Endothelial cell of umbilical vein (primary cell): Measurements from ENCODE around the gene VSIR. TPM values are rescaled to one million over a fixed set of nuclear protein-coding genes. Genes with fewer than 3 reads are reported as not detected.

Experiments
- BruUV-seq: library from RNA; stranded (reverse); fragments of 400-500 nt; replicated peaks from 2 replicates; lab custom pipeline; 2021; lab: Mats Ljungman, UMichigan
- CTCF ChIA-PET: fragments of 300-600, 350-600 bp; sonication (Branson Sonifier 250); formaldehyde crosslinking; loops from one replicate; lab custom pipeline; 2021; ENCODE audit warnings: antibody characterized with exemption, inconsistent platforms; lab: Charles Lee
- POLR2A ChIA-PET: fragments of 300-600, 350-600 bp; sonication (Branson Sonifier 250); formaldehyde crosslinking; loops from one replicate; lab custom pipeline; 2021; ENCODE audit warnings: antibody characterized with exemption, inconsistent platforms; lab: Charles Lee
- DNase-seq: peaks from one replicate; pipeline ENCODE4 v3.0.0-alpha.2; 2011; ENCODE audit warnings: low read depth, low spot score
- FAIRE-seq: peaks from 2 replicates; lab custom pipeline; 2011; peaks lifted over from hg19 to GRCh38; lab: Jason Lieb, UNC
- H2AFZ ChIP-seq: 2 replicates; pipeline ENCODE4 v1.6.0; 2012; ENCODE audit warnings: low read depth, low read length, control low read depth, inconsistent platforms
- H3K27ac ChIP-seq: 2 replicates; pipeline ENCODE4 v1.5.1; 2011; ENCODE audit warnings: low read depth, mild to moderate bottlenecking, control low read depth, low read length, moderate library complexity; ENCODE audit not compliant: insufficient read depth
- H3K27me3 ChIP-seq, 2 experiments: 2 replicates each; pipeline versions ENCODE4 v1.6.0 to v1.6.1; 2011; ENCODE audit warnings: low read length in 2 of 2, mixed read lengths in 1 of 2; ENCODE audit not compliant: control insufficient read depth in 2 of 2, insufficient read depth in 2 of 2
- H3K36me3 ChIP-seq, 2 experiments: 2 replicates in 1 of 2; 3 replicates in 1 of 2; pipeline ENCODE4 v1.5.1; 2011; ENCODE audit warnings: low read length in 2 of 2, mild to moderate bottlenecking in 1 of 2, moderate library complexity in 1 of 2; ENCODE audit not compliant: control insufficient read depth in 2 of 2, insufficient read depth in 2 of 2; ENCODE audit errors: extremely low read depth in 1 of 2
- H3K4me1 ChIP-seq: 3 replicates; pipeline ENCODE4 v1.5.1; 2011; ENCODE audit warnings: mild to moderate bottlenecking, low read length; ENCODE audit not compliant: control insufficient read depth, insufficient read depth; ENCODE audit errors: extremely low read depth
- H3K4me2 ChIP-seq: 2 replicates; pipeline ENCODE4 v1.6.1; 2011; ENCODE audit warnings: low read length, control low read depth, mixed read lengths; ENCODE audit not compliant: insufficient read depth
- H3K4me3 ChIP-seq, 3 experiments: fragments of 200-600 bp in 1 of 3; sonication (generic), shearing (Covaris generic) in 1 of 3; replicated peaks in 1 of 3; 2 replicates each; pipeline ENCODE4 v1.5.1; 2011 to 2016; ENCODE audit warnings: control low read depth in 3 of 3, low read length in 3 of 3, mild to moderate bottlenecking in 2 of 3, inconsistent platforms in 1 of 3, low read depth in 1 of 3, moderate library complexity in 1 of 3; ENCODE audit not compliant: insufficient read depth in 1 of 3
- H3K79me2 ChIP-seq: 2 replicates; pipeline ENCODE4 v1.6.0; 2012; ENCODE audit warnings: low read length, inconsistent platforms; ENCODE audit not compliant: control insufficient read depth, insufficient read depth
- H3K9ac ChIP-seq: replicated peaks from 2 replicates; pipeline ENCODE3; 2011; ENCODE audit warnings: low read length, control low read depth; ENCODE audit not compliant: insufficient read depth; ENCODE audit errors: extremely low read depth
- H3K9me1 ChIP-seq: replicated peaks from 3 replicates; pipeline ENCODE4 v1.6.0; 2011; ENCODE audit warnings: mild to moderate bottlenecking, low read length; ENCODE audit not compliant: control insufficient read depth, insufficient read depth; ENCODE audit errors: extremely low read depth
- H3K9me3 ChIP-seq: replicated peaks from 2 replicates; pipeline ENCODE4 v1.5.1; 2012; ENCODE audit warnings: low read length, inconsistent platforms; ENCODE audit not compliant: control insufficient read depth, insufficient read depth
- H4K20me1 ChIP-seq: replicated peaks from 2 replicates; pipeline ENCODE3; 2011; ENCODE audit warnings: mild to moderate bottlenecking, low read length; ENCODE audit not compliant: control insufficient read depth, insufficient read depth; ENCODE audit errors: extremely low read depth
- CTCF ChIP-seq, 2 donors: IDR thresholded peaks; 1 replicate in 1 of 2; 2 replicates in 1 of 2; pipeline ENCODE4 v1.5.1; 2011; ENCODE audit warnings: low read length in 2 of 2, mild to moderate bottlenecking in 2 of 2, moderate library complexity in 2 of 2, control low read depth in 1 of 2, inconsistent platforms in 1 of 2, low read depth in 1 of 2; ENCODE audit not compliant: insufficient read depth in 1 of 2; ENCODE audit errors: extremely low read depth in 1 of 2
- EZH2 ChIP-seq: IDR thresholded peaks from 2 replicates; pipeline ENCODE4 v1.6.1; 2012; ENCODE audit warnings: borderline replicate concordance, low read depth, mild to moderate bottlenecking, moderate library complexity, low read length, inconsistent platforms; ENCODE audit not compliant: severe bottlenecking
- FOS ChIP-seq: IDR thresholded peaks from 2 replicates; pipeline ENCODE4 v1.6.1; 2011; ENCODE audit warnings: mild to moderate bottlenecking, low read length, moderate library complexity, borderline replicate concordance; ENCODE audit not compliant: insufficient read depth
- GATA2 ChIP-seq: IDR thresholded peaks from 2 replicates; pipeline ENCODE4 v1.7.0; 2011; ENCODE audit warnings: low read depth, mild to moderate bottlenecking, moderate library complexity, mixed read lengths, low read length; ENCODE audit not compliant: insufficient read length, insufficient read depth
- JUN ChIP-seq: IDR thresholded peaks from 2 replicates; pipeline ENCODE4 v1.6.1; 2011; ENCODE audit warnings: borderline replicate concordance, low read depth; ENCODE audit not compliant: insufficient read length, insufficient read depth
- MYC ChIP-seq: IDR thresholded peaks from one replicate; pipeline ENCODE4 v1.6.1; 2011; ENCODE audit warnings: mild to moderate bottlenecking, low read depth, low read length
- POLR2A ChIP-seq: IDR thresholded peaks from 2 replicates; pipeline ENCODE4 v1.6.1; 2012; ENCODE audit warnings: low read depth, mild to moderate bottlenecking, control low read depth, low read length
- POLR2AphosphoS5 ChIP-seq: IDR thresholded peaks from 2 replicates; pipeline ENCODE4 v1.6.1; 2012; ENCODE audit warnings: low read depth, mild to moderate bottlenecking, control low read depth, low read length, moderate library complexity; ENCODE audit not compliant: insufficient read depth
- dilution Hi-C: fragments of 300-500 bp; cut with MboI; formaldehyde crosslinking; loops from one replicate; pipeline ENCODE4 v1.15.0; 2019; ENCODE audit warnings: low sequenced_read_pairs; ENCODE audit not compliant: extremely low pct_ligation_motif_present
- intact Hi-C: fragments of 100-400 bp; cut with micrococcal nuclease; formaldehyde crosslinking; loops from one replicate; pipeline ENCODE4 v1.10.0; 2022
- polyA plus RNA-seq, 4 experiments: library from polyadenylated mRNA; depleted of rRNA in 3 of 4; stranded (reverse) in 3 of 4; unstranded in 1 of 4; fragments of >200 nt; gene quantifications; 2 replicates each; pipeline versions ENCODE4 v1.2.1 to v1.2.3, GENCODE V29; 2011 to 2012; ENCODE audit warnings: missing spikeins in 1 of 4
- total RNA-seq: library from RNA; stranded (reverse); gene quantifications from 2 replicates; pipeline ENCODE4 v1.2.3, GENCODE V29; 2021
- TF ChIP-seq, protein P1 (sequence below): IDR thresholded peaks from 2 replicates; pipeline ENCODE4 v1.6.1; 2011; ENCODE audit not compliant: insufficient read depth, insufficient read length

The VSIR gene
- total and polyA plus RNA-seq, 2 donors (not counting 3 experiments of a cell fraction or from before 2014, with no cell fraction given) = 4.9 to 6.3 TPM

- POLR2A ChIA-PET = no interaction called here
- Histone ChIP-seq H3K27ac (no peak overlapping the region), H3K4me1 (peaks cover 6% of the 10 kb centered on the region), H3K79me2 (no peaks in the 10 kb centered on the region), H3K4me3 (no peak overlapping the region), H3K9me1 (no peaks in the 10 kb centered on the region), H3K27me3 (no peaks in the 10 kb centered on the region), H3K4me2 (no peak overlapping the region), H2AFZ (no peak overlapping the region), H4K20me1 (no peaks in the 10 kb centered on the region), H3K9ac (no peak overlapping the region), H3K36me3 (no peaks in the 10 kb centered on the region), H3K9me3 (no peaks in the 10 kb centered on the region)
- DNase-seq (no peak), FAIRE-seq (no peak)
- intact Hi-C loops = no loop called here
- BruUV-seq = no TSS peak
- dilution Hi-C loops = no loop called here
- CTCF ChIA-PET = no interaction called here
- TF ChIP-seq, protein P1, sequence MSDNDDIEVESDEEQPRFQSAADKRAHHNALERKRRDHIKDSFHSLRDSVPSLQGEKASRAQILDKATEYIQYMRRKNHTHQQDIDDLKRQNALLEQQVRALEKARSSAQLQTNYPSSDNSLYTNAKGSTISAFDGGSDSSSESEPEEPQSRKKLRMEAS = no peak
- TF ChIP-seq GATA2 (no peak), JUN (no peak), POLR2AphosphoS5 (no peak), MYC (no peak), CTCF (IDR thresholded peaks at IDR 0.05; ENCODE audit: extremely low read depth in 1 of 2, insufficient read depth in 1 of 2, low read depth in 1 of 2, low read length in 2 of 2) (no peak), EZH2 (no peak), POLR2A (no peak), FOS (no peak)
Observed at GRCh38 chr10:71743089-71743838, 30.1 kb downstream of the VSIR start.
